AG10803 (cell line): ENCODE data around the gene DROSHA.
A peak's percentile ranks its signal among the peaks of the same experiment; 100 is the strongest.

Experiments used
- DNase-seq: peaks from one replicate; pipeline ENCODE4 v3.0.0; 2010; ENCODE audit warnings: low read depth
- H3K4me3 ChIP-seq: 2 replicates; pipeline ENCODE4 v1.5.1; 2011; ENCODE audit warnings: mild to moderate bottlenecking, low read length, control low read depth
- TF ChIP-seq, protein P1 (sequence below): conservative IDR thresholded peaks from 2 replicates; pipeline ENCODE4 v1.5.1; 2011; ENCODE audit warnings: mild to moderate bottlenecking, low read length, control low read depth, inconsistent platforms

The DROSHA gene, protein sequence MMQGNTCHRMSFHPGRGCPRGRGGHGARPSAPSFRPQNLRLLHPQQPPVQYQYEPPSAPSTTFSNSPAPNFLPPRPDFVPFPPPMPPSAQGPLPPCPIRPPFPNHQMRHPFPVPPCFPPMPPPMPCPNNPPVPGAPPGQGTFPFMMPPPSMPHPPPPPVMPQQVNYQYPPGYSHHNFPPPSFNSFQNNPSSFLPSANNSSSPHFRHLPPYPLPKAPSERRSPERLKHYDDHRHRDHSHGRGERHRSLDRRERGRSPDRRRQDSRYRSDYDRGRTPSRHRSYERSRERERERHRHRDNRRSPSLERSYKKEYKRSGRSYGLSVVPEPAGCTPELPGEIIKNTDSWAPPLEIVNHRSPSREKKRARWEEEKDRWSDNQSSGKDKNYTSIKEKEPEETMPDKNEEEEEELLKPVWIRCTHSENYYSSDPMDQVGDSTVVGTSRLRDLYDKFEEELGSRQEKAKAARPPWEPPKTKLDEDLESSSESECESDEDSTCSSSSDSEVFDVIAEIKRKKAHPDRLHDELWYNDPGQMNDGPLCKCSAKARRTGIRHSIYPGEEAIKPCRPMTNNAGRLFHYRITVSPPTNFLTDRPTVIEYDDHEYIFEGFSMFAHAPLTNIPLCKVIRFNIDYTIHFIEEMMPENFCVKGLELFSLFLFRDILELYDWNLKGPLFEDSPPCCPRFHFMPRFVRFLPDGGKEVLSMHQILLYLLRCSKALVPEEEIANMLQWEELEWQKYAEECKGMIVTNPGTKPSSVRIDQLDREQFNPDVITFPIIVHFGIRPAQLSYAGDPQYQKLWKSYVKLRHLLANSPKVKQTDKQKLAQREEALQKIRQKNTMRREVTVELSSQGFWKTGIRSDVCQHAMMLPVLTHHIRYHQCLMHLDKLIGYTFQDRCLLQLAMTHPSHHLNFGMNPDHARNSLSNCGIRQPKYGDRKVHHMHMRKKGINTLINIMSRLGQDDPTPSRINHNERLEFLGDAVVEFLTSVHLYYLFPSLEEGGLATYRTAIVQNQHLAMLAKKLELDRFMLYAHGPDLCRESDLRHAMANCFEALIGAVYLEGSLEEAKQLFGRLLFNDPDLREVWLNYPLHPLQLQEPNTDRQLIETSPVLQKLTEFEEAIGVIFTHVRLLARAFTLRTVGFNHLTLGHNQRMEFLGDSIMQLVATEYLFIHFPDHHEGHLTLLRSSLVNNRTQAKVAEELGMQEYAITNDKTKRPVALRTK (N-terminal part only)

DNA sequence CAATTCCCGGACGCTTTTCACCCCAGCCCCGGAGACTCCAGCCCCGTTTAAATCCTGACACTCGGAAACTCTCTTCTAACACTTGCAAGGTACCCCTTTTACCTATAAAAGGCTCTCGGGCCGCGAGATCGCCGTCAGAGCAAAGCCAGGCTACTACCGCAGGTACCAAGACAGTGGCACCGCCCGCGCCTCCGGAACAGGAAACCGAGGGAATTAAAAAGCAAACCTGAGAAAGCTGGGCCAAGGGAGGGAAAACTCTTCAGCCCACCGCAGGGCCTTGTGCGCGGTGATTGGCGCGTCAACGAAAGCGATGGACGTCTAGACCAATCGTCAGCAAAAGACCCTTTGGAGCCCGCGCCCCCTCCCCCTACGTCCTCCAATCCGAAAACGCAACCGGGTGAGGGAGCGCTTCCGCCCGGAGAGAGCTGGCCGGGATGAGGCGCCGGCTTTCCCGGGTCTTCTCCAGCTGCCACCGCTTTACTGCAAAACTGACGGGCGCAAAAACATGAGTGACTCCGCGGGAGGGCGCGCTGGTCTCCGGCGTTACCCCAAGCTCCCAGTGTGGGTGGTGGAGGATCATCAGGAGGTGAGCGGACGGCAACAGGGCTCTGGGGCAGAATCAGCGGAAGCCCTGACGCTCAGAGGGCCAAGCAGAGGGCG lies at the start of gene DROSHA, which contains the start of gene C5orf22:
Gene DROSHA (minus strand): TSS at position 206 of the 660 bp plus-strand sequence. CDS start 3,034 bp downstream, outside the sequence.
Gene C5orf22 (plus strand): TSS at position 414 of the 660 bp plus-strand sequence. CDS start 92 bp downstream, at position 506.
- peak; percentile 93 for DNase-seq
- peak within 1 kb of the TSS; percentile 93 for H3K4me3 ChIP-seq
- TF ChIP-seq, protein P1, sequence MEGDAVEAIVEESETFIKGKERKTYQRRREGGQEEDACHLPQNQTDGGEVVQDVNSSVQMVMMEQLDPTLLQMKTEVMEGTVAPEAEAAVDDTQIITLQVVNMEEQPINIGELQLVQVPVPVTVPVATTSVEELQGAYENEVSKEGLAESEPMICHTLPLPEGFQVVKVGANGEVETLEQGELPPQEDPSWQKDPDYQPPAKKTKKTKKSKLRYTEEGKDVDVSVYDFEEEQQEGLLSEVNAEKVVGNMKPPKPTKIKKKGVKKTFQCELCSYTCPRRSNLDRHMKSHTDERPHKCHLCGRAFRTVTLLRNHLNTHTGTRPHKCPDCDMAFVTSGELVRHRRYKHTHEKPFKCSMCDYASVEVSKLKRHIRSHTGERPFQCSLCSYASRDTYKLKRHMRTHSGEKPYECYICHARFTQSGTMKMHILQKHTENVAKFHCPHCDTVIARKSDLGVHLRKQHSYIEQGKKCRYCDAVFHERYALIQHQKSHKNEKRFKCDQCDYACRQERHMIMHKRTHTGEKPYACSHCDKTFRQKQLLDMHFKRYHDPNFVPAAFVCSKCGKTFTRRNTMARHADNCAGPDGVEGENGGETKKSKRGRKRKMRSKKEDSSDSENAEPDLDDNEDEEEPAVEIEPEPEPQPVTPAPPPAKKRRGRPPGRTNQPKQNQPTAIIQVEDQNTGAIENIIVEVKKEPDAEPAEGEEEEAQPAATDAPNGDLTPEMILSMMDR: peak; percentile 17; the same call in 1 of the 2 replicates

DNA sequence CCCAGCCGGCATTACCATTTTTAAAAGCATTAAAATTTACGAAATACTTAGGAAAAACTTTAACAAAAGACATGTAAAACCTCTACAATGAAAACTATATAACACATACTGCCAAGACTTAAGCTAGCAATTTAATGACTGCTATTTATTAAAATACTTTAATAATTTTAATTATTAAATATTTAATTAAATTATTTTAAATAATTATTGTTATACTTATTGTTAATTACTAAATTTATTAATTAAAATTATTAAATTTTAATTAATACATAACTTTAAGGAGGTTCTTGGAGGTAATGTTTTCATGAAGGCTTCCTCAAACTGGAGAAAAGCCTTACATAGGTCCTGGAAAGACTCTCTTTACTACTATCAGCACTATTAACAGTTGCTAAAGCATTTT lies 47.7 kb upstream of the DROSHA start:
- no peak for DNase-seq
- no peak overlapping the region for H3K4me3 ChIP-seq
- TF ChIP-seq, protein P1: no peak

DNA sequence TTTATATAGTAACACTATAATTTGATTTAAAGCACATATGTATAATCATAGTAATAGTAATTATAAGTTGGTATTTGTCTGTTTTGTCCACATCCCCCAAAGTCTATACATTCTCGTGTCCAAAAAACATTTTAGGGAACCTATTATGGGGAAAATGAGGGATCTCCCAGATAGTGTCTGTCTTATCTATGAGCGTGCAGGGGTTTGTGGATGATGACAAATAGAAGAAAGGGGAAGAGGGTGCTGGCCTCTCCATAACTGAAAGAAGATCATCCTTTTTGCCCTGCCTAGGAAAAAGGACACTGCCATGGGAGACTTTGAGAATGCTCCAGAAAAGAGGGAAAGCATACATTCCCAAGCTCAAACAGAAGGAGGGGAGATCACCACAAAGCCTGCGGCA lies 45.5 kb upstream of the DROSHA start:
- TF ChIP-seq, protein P1: no peak
- no peak for DNase-seq

DNA sequence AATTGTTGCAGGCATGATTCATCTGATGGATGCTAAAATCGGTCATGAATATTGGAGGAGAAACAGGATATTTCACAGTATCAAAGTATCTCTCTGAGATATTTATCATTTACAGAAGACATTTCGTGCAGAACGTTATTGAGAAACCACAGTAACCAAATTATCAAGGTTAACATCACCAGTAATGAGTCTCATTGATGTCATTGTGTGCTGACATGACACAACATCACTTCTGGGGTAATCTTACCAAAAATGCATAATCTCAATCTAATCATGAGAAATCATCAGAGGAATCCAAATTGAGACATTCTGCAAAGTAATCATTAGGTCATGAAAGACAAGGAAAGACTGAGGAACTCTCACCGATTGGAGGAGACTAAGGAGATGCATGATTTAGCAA lies 42.9 kb upstream of the DROSHA start:
- H3K4me3 ChIP-seq: no peak overlapping the region
- TF ChIP-seq, protein P1: no peak
- no peak for DNase-seq

More for the DNA sequence above, 45.5 kb upstream of the DROSHA start:
- no peak overlapping the region for H3K4me3 ChIP-seq

DNA sequence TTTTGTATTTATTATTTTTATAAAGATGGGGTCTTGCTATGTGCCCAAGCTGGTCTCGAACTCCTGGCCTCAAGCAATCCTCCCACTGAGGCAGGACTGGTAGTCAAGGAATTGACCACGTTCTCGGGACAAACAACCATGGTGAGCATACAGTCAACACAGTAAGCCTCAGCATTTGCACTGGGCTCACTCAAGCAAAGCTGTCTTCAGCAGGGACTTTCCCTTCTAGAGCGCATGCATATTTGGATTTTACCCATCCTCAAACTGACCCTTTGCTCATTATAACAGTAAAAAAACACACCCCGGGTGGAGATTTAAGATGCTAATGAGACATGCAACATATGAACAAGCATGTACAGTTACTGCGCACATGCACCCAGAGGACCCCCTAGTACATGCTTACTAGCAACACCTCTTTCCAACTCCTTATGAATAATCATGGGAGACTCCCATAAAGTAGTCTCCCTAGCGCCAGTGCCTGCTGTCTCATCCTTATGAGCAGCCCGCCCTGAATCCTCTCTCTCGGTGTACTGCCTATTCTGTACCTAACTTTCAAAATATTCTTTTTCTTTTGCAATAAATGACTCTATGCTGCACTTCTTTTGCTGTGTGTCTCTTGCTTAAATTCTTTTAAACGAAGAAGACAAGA lies 41.7 kb upstream of the DROSHA start:
- no peak overlapping the region for H3K4me3 ChIP-seq
- TF ChIP-seq, protein P1: no peak
- no peak for DNase-seq

DNA sequence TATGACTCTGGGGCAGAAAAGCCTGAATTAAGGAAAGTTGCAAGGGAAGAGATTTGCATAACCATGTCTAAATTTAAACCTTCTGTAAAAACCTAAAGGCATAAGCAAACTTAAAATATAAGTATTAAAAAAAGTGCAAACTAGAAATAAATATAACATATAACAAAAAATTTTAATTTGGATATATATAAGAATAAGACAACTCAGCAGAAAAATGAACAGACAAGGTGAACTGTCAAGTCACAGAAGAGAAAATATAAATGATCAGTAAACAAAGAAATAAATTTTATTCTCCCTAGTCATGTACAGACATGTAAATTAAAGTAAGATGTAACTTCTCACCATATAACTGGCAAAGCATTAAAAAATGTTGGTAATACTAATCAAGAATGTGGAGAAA lies 37.2 kb upstream of the DROSHA start:
- DNase-seq: no peak
- no peak overlapping the region for H3K4me3 ChIP-seq
- TF ChIP-seq, protein P1: no peak
